Effector memory CD4-positive, alpha-beta T cell (primary cell): Measurements from ENCODE around the gene CEP83.
"Not testable (repeated sequence)": the region's sequence is repeated elsewhere in the genome, so short reads cannot be mapped to it uniquely, and the experiment has no call there.

Source experiments
- DNase-seq, 3 donors: peaks; one replicate each; pipeline ENCODE4 v3.0.0-alpha.2; 2020
- H3K27ac ChIP-seq: 2 replicates; pipeline ENCODE4 v1.7.0; 2013; ENCODE audit warnings: mild to moderate bottlenecking, low read length, moderate library complexity; ENCODE audit not compliant: insufficient read depth, poor library complexity, severe bottlenecking
- H3K27me3 ChIP-seq: replicated peaks from 2 replicates; pipeline ENCODE4 v1.7.0; 2013; ENCODE audit warnings: mild to moderate bottlenecking, low read length; ENCODE audit not compliant: insufficient read depth, control insufficient read depth, poor library complexity, severe bottlenecking
- H3K36me3 ChIP-seq: 2 replicates; pipeline ENCODE4 v1.7.0; 2013; ENCODE audit warnings: mild to moderate bottlenecking, low read length, moderate library complexity; ENCODE audit not compliant: control insufficient read depth, insufficient read depth
- H3K4me1 ChIP-seq: 2 replicates; pipeline ENCODE4 v1.7.0; 2013; ENCODE audit warnings: low read length, mild to moderate bottlenecking; ENCODE audit not compliant: control insufficient read depth, insufficient read depth, poor library complexity, severe bottlenecking
- H3K4me3 ChIP-seq: 2 replicates; pipeline ENCODE4 v1.7.0; 2013; ENCODE audit warnings: low read length, low read depth, mild to moderate bottlenecking; ENCODE audit not compliant: insufficient read depth, poor library complexity, severe bottlenecking
- H3K9me3 ChIP-seq: 2 replicates; pipeline ENCODE4 v1.7.0; 2013; ENCODE audit warnings: mild to moderate bottlenecking, low read length, moderate library complexity; ENCODE audit not compliant: control insufficient read depth

CEP83 gene

GRCh38 chr12:94491489-94491888, 31.8 kb upstream of the CEP83 start:
- Histone ChIP-seq H3K4me3 (no peak overlapping the region), H3K9me3 (no peaks in the 10 kb centered on the region), H3K36me3 (no peaks in the 10 kb centered on the region), H3K4me1 (no peaks in the 10 kb centered on the region), H3K27me3 (no peaks in the 10 kb centered on the region), H3K27ac (no peak overlapping the region)
- no peak for DNase-seq

- Histone ChIP-seq H3K4me3 (no peak overlapping the region), H3K36me3 (no peaks in the 10 kb centered on the region), H3K9me3 (no peaks in the 10 kb centered on the region), H3K4me1 (no peaks in the 10 kb centered on the region), H3K27me3 (no peaks in the 10 kb centered on the region), H3K27ac (no peak overlapping the region)
- DNase-seq = no peak
These were observed 28.8 kb upstream of the CEP83 start for GRCh38 chr12:94488463-94488862.

- no peaks in the 10 kb centered on the region for H3K27me3 ChIP-seq
- DNase-seq = no peak
- H3K36me3 ChIP-seq = no peaks in the 10 kb centered on the region
- H3K27ac ChIP-seq = no peak overlapping the region
- no peaks in the 10 kb centered on the region for H3K9me3 ChIP-seq
- H3K4me1 ChIP-seq = no peaks in the 10 kb centered on the region
- H3K4me3 ChIP-seq = no peak overlapping the region
These were observed 22.1 kb upstream of the CEP83 start for GRCh38 chr12:94481734-94482133.

- no peaks in the 10 kb centered on the region for H3K36me3 ChIP-seq
- no peaks in the 10 kb centered on the region for H3K9me3 ChIP-seq
- no peaks in the 10 kb centered on the region for H3K4me1 ChIP-seq
- H3K27ac ChIP-seq = no peak overlapping the region
- no peak for DNase-seq
- H3K27me3 ChIP-seq = no peaks in the 10 kb centered on the region
- H3K4me3 ChIP-seq = no peak overlapping the region
These were observed 9.9 kb upstream of the CEP83 start for GRCh38 chr12:94469522-94469921.

- peak overlapping the region; percentile 81 for H3K4me3 ChIP-seq
- no peaks in the 10 kb centered on the region for H3K9me3 ChIP-seq
- no peaks in the 10 kb centered on the region for H3K27me3 ChIP-seq
- H3K4me1 ChIP-seq = no peaks in the 10 kb centered on the region
- no peak for DNase-seq
- H3K27ac ChIP-seq = peak overlapping the region; percentile 72
- no peaks in the 10 kb centered on the region for H3K36me3 ChIP-seq
These were observed 921 bp upstream of the CEP83 start for GRCh38 chr12:94460616-94460959.

- DNase-seq = no peak
- Histone ChIP-seq H3K9me3 (no peaks in the 10 kb centered on the region), H3K36me3 (no peaks in the 10 kb centered on the region), H3K4me3 (peak overlapping the region; percentile 81), H3K4me1 (no peaks in the 10 kb centered on the region), H3K27me3 (no peaks in the 10 kb centered on the region), H3K27ac (peak overlapping the region; percentile 72)
These were observed 565 bp downstream of the CEP83 start for GRCh38 chr12:94458877-94459727.

GRCh38 chr12:94457311-94457710, 2.4 kb downstream of the CEP83 start:
- Histone ChIP-seq H3K4me1 (no peaks in the 10 kb centered on the region), H3K27ac (no peak overlapping the region), H3K4me3 (no peak overlapping the region), H3K9me3 (no peaks in the 10 kb centered on the region), H3K27me3 (no peaks in the 10 kb centered on the region), H3K36me3 (no peaks in the 10 kb centered on the region)
- DNase-seq = no peak

- H3K4me3 ChIP-seq, H3K4me1 ChIP-seq, H3K36me3 ChIP-seq, H3K27ac ChIP-seq, H3K9me3 ChIP-seq, H3K27me3 ChIP-seq, DNase-seq: not testable (repeated sequence)
These were observed 5.3 kb downstream of the CEP83 start for GRCh38 chr12:94454318-94454717.

GRCh38 chr12:94445662-94446061, 14.0 kb downstream of the CEP83 start:
- Histone ChIP-seq H3K27me3 (no peaks in the 10 kb centered on the region), H3K36me3 (no peaks in the 10 kb centered on the region), H3K27ac (no peak overlapping the region), H3K9me3 (no peaks in the 10 kb centered on the region), H3K4me1 (no peaks in the 10 kb centered on the region), H3K4me3 (no peak overlapping the region)
- DNase-seq = no peak

- H3K4me3 ChIP-seq = no peak overlapping the region
- no peaks in the 10 kb centered on the region for H3K9me3 ChIP-seq
- DNase-seq = no peak
- no peaks in the 10 kb centered on the region for H3K27me3 ChIP-seq
- no peaks in the 10 kb centered on the region for H3K36me3 ChIP-seq
- no peaks in the 10 kb centered on the region for H3K4me1 ChIP-seq
- H3K27ac ChIP-seq = no peak overlapping the region
These were observed 22.4 kb downstream of the CEP83 start for GRCh38 chr12:94437303-94437702.
